GM21528 (cell line): Measurements from ENCODE around the gene CAV2.

Experiments used
- ATAC-seq: cut with Tn5 transposase; IDR thresholded peaks from one replicate; pipeline ENCODE4 v1.9.1; 2021; ENCODE audit warnings: mild to moderate bottlenecking, moderate library complexity; ENCODE audit not compliant: unreplicated experiment, low FRiP score

The CAV2 gene

DNA sequence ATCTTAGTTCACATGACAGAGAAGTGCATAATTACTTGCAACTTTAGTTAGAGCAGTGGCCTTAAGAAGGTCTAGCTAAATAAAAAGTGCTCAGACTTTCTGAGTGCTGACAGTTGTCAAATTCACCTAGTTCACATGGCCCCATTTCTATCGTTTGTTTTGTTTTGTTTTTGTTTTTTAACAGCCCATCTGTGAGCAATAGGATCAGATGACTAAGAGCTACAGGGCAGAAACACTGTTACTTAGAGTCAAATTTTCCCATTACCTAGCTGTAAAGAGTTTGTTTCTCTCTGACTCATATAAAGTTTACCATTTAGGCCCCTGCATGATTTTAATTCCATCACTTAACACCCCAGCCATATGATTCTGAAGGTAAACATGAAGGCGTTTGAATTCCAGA lies 44.1 kb downstream of the CAV2 start:
- no peak for ATAC-seq

DNA sequence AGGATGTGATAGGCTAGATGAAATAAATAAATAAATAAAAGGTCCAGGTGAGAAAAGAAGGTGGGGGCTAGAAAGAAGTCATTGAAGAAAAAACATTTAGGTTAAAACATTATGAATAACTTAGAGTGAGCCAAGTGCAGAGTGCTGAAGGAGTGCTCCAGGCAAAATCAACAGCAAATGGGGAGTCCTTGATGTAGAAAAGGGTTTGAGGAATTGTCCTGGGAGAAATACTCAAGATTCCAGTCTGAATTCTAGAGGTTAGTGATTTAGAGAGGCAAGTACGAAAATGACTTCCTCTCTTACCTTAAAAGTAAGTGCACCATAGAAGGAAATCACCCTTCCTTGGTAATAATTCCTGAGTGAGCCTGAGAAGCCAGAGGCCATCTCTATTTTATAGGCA lies 44.9 kb downstream of the CAV2 start:
- no peak for ATAC-seq

DNA sequence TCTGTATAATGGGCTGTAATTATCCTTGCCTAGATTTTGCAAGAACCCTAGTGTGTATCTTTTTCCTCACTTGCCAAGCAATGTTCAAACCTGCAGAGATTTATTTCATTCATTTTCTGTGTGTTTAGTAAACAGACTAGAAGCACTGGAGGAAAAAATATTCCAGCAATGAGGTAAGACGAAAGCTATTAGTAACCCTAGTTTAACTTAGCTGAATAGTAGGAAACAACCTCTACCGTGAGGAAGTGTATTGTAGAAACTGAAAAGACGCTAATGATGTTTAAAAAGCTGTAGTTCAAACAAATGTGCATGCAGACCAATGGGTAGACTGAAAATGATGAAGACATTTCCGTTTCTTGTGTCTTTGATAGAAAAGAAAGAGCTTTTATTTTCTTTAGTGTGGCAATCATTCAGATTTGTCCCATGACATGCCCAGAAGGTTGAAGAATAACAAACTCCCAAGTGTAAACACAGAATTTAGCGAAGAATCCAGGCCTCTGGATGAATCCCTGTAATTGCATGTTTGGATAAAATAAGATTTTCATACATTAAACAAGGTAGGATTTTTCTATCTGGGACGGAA lies 46.0 kb downstream of the CAV2 start:
- ATAC-seq, result no peak

DNA sequence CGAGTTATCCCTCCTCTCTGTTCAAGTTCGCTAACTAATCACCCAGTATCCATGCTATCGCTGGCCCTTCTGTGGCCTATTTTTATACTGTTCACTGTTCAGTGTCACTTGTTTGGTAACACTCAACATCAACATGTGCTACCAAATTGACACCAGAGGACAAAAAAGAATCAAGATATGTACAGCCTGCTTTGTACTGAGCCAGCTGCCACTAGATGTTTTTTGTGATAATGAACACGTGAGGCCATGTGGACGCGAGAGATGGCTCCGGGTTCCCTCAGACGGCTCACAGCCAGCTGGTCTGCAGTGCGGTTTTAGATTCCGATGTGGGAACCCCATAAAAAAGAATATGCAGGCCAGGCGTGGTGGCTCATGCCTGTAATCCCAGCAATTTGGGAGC lies 46.5 kb downstream of the CAV2 start:
- no peak for ATAC-seq

DNA sequence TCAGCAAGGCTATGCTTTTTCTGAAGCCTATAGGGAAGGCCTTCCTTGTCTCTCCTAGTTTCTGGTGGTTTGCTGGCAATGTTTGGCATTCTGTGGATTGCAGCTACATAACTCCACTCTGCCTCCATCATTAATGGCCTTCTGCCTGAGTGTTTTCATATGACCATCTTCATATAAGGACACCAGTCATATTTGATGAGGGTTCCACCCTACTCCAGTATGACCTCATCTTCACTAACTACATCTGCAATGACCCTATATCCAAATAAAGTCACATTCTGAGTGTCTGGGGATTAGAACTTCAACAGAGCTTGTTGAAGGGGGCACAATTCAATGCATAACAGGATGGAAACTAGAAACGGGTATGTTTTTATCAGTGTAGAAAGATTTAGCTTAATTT lies 47.4 kb downstream of the CAV2 start:
- ATAC-seq, result no peak

DNA sequence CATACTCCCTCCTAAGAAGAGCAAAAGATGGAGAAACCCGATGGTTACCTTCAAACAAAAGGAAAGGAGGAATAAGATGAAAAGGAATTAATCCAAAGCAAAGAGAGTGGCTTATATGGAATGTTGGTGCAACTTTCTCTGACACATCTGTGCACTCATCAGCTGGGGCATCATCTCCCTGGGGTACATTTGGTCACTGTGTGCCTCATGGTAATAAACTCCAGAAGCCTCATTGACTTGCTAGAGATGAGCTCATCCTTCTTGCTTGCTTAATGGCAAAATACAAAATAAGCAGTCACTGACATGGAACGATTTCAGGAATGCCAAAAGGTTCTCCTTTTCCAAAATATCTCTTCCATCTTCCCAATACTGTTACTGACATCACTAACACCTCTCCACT lies 47.8 kb downstream of the CAV2 start:
- ATAC-seq, result no peak

DNA sequence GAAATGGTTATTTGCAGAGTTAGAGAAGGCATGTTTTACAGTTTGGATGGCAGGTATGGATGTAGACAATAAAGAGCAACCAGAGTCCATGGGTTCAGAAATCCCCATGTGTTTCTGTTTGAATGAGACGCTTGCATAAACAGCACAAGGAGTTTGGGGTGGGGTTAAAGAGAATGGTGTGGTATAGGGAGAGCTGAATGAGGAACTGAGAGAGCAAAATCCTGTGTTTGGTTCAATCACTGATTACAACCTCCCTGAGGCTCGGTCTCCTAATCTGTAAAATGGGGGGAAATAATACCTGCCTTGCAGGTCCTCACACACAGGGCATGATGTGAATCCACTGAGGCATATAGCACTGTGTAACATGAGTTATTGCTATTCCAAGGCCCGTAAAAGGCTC lies 49.0 kb downstream of the CAV2 start:
- peak; percentile 93 for ATAC-seq

DNA sequence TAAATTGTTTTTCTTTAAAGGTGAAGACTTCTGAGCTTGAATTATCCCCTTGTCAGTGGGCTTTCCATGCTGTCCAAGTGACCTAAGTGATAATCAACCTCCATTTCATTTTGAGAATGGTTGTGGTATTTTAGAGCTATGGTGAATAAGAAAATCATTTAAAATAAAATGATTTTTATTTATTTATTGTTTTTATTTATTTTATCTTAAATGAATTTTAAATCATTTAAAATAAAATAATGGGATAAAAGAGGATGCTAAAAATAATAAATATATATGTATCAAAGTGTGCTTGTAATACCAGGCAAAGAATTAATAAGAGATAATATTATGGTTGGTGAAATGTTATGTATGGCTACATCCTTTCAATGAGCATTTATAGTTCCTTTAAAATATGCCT lies 49.8 kb downstream of the CAV2 start:
- ATAC-seq, result no peak

DNA sequence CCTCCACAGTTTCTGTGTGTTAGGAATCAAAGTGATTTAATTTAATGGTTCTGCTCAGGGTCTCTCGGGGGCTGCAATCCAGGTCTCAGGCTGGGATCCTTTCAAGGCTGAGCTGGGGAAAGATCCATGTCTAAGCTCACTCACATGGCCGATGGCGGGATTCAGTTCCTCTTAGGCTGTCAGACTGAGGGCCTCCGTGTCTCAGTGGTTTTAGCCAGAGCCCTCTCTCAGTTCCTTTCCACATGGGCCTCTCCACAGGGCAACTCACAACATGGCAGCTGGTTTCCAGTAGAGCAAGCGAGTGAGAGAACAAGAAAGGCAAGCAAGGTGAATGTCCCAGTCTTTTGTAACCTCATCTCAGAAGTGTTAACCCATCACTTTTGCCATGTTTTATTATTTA lies 52.2 kb downstream of the CAV2 start:
- ATAC-seq, result no peak

DNA sequence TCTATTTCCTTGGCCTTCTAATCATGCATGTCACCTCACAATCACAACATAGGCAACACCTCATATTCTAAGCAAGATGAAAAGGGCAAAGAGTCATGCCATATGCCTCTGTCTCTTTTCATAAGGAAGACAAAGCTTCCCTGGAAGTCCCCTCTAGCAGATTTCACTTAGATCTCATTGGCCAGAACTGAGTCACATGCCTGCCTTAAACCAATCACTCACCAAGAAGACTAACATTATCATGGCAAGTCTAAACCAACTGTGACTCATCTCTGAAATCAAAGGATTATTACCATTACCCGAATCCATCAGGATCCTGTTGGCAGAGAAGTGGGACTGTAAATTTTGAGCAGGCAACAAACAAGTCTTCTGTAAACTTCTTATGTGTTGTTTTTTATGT lies 53.1 kb downstream of the CAV2 start:
- ATAC-seq, result no peak

DNA sequence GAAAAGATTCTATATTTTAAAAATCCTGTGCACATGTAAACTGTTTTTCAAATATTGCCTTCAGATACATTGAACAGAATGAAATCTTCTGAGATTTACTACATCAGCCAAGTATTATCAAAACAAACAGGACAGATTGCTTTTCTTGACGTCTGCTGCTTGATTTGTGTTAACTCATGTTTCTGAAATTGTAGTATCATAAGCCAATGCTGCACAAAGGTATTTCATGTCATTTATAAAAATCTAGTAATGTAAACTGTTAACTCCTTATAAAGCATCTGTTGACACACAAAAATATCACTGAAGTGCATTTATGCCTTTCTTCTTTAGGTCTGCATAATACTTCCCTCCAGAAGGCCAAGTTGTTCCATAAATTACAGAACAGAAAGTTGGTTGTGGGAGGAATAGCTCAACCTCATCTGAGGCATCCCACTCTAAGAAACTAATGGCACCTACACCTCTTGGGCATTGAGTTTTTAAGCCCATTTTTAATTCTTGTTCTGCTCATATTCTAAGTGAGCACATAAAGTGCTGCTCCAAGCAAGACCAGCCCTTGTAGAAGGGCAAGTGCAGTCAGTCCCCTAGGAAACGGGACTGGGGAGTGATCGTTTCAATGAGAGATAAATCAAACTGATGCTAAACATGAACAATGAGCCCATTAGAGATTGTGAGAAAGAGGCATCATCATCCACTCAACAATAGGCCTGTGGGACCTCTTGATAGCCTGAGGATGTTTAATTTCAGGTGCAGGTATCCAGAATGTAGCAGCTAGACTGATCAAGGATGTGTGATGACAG lies 53.8 kb downstream of the CAV2 start:
- ATAC-seq, result no peak

DNA sequence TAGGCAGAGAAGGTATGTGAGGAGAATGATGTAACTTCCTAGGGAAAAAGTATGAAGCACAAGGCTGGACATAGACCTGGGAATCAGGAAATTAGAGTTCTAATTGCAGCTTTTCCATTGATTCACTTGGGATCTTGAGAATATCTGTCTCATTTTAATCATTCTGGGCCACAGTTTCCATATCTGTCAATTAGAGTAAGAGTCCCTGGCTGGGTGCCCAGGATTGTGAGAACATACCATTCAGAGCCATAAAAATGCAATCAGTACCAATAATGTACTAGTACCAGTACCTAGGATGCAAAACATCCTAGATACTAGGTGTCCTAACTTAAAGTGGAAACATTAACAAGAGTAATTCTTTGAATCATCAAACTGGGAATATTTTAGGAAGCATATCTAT lies 54.9 kb downstream of the CAV2 start:
- ATAC-seq, result no peak

DNA sequence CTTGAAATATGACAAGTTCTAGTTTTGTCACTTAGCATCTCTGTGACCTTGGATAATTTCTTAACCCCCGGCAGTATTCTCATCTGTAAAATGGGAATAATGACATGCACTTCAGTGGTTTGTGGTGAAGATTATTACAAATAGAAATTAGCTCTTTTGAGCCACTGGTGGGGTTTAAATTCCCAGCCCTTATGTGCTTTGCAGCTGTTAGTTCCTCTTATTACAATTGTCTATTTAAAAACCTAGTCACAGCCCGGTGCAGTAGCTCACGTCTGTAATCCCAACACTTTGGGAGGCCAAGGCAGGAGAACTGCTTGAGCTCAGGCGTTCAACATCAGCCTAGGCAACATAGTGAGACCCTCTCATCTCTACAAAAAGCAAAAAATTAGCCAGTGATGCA lies 55.4 kb downstream of the CAV2 start:
- no peak for ATAC-seq

DNA sequence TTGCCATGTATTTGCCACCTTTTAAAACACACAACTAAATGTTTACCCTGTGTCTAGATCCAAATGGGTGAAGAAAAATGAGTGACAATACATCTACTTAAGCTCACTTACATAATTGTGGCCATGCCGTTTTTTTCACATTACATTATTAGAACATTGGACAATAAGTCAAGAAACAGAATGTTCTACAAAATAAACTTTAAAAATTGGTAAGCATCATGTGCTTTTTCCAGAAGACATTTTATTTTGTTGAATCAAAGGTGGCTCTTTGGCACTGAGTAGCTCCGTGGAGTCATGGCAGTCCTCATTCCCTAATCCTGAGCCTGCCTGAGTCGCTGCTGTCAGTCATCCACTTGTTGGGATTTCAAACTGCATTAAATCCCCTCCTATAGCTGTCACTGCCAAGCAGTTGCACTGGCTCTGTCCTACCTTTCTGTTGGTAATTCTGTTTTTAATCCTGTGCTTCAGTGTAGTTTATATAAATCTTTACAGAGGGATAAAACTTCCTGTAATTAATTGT lies 57.6 kb downstream of the CAV2 start:
- ATAC-seq, result no peak

DNA sequence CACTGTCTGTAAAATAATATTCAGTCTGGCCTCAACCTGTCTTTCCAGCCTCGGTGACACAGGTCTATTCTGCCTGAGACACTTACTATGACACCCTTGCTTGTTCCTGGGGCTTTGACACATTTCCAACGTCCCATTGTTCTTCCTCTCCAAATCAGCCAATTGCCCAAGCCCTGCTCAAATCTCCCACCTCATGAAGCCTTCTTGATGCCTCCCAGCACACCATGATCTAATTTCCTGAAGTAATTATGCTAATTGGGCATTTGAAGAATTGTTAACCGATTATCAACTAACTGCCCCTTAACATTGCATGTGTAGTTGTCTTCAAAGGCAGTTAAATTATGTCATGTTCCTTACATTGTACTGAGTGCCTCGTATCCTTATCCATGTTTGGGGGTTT lies 58.4 kb downstream of the CAV2 start:
- ATAC-seq, result no peak
